Kidney epithelial cell (primary cell): ENCODE results near the gene PCDHGB4. TPM values are rescaled to one million over a fixed set of nuclear protein-coding genes. Genes with fewer than 3 reads are reported as not detected.
"Not testable (repeated sequence)": the region's sequence is repeated elsewhere in the genome, so short reads cannot be mapped to it uniquely, and the experiment has no call there.

ENCODE experiments used
- DNase-seq: peaks from one replicate; pipeline ENCODE4 v3.0.0-alpha.2; 2010; ENCODE audit warnings: low read depth
- H3K27me3 ChIP-seq: 2 replicates; pipeline ENCODE4 v1.6.0; 2011; ENCODE audit warnings: low read length; ENCODE audit not compliant: control insufficient read depth, insufficient read depth
- H3K36me3 ChIP-seq: 2 replicates; pipeline ENCODE4 v1.5.1; 2011; ENCODE audit warnings: low read length; ENCODE audit not compliant: control insufficient read depth, insufficient read depth
- H3K4me3 ChIP-seq: 2 replicates; pipeline ENCODE4 v1.5.1; 2011; ENCODE audit warnings: low read depth, mild to moderate bottlenecking, control low read depth, low read length
- CTCF ChIP-seq: IDR thresholded peaks from 2 replicates; pipeline ENCODE4 v1.5.1; 2011; ENCODE audit warnings: mild to moderate bottlenecking, moderate library complexity, low read length, control low read depth, inconsistent platforms; ENCODE audit not compliant: insufficient read depth, poor library complexity, severe bottlenecking
- total RNA-seq: library from RNA; depleted of rRNA; stranded (reverse); fragments of >200 nt; gene quantifications from 2 replicates; pipeline ENCODE4 v1.2.3, GENCODE V29; 2015

The PCDHGB4 gene
- 6.4 and 9.2 TPM in 2 replicates for total RNA-seq

DNA sequence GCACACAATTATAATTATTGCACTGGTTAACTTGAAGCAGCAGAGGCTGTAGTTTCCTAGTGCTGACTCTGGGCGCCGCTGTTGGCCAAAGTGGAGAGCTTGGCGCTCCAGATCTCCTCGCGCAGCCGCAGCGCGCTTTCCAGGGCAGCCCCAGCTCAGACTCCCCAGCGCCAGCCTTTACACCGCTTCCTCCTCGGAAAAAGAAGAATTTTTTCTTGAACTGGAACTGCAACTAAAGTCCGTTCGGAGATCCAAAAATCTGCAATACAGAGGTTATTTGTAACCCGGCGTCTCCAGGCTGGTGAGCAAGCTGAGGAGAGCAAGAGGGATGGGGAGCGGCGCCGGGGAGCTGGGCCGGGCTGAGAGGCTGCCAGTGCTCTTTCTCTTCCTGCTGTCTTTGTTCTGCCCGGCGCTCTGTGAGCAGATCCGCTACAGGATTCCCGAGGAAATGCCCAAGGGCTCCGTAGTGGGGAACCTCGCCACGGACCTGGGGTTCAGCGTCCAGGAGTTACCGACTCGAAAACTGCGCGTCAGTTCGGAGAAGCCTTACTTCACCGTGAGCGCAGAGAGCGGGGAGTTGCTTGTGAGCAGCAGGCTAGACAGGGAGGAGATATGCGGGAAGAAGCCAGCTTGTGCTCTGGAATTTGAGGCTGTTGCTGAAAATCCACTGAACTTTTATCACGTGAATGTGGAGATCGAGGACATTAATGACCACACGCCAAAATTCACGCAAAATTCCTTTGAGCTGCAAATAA, at the start of gene PCDHGB4:
Gene PCDHGB4, plus strand, starts transcription at position 142 of the 755 bp plus-strand sequence. Its CDS starts 187 bp downstream, at position 329.
- H3K27me3 ChIP-seq: peaks cover 15% of the 10 kb centered on the region
- peak; percentile 40 for TF ChIP-seq CTCF
- H3K36me3 ChIP-seq, DNase-seq: not testable (repeated sequence)
- H3K4me3 ChIP-seq: peak within 1 kb of the TSS; percentile 21

DNA sequence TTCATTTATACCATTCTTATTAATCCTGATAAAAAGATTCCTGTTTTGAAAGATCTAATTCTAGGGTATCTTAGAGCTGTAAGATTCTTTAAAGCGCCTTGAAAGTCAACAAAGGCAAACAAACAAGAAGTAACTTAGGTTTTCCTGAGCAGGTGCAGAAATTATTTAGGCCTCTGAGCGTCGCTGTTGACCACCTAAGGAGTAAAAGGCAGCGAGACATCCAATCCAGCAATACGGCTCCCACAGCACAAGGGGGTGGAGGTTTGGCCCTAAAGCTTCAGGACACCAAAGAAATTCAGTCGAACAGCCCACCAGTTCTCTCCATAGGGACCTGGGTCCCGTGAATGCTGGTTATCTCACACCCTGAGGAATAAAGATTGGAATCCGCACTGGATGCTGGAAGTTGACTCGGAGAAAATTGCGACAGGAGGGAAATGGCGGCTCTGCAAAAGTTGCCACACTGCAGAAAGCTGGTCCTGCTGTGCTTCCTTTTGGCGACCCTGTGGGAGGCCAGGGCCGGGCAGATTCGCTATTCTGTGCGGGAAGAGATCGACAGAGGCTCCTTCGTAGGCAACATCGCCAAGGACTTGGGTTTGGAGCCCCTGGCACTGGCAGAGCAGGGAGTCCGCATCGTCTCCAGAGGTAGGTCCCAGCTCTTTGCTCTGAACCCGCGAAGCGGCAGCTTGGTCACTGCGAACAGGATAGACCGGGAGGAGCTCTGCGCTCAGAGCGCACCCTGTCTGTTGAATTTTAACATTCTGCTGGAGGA, 48.8 kb upstream of the PCDHGB4 start, which contains the start of gene PCDHGA2:
Gene PCDHGA2, plus strand, starts transcription at position 223 of the 769 bp plus-strand sequence.
- DNase-seq: no peak
- peak; percentile 51 for TF ChIP-seq CTCF
- H3K36me3 ChIP-seq: no peaks in the 10 kb centered on the region
- peaks cover 16% of the 10 kb centered on the region for H3K27me3 ChIP-seq
- peak within 1 kb of the TSS; percentile 24 for H3K4me3 ChIP-seq

DNA sequence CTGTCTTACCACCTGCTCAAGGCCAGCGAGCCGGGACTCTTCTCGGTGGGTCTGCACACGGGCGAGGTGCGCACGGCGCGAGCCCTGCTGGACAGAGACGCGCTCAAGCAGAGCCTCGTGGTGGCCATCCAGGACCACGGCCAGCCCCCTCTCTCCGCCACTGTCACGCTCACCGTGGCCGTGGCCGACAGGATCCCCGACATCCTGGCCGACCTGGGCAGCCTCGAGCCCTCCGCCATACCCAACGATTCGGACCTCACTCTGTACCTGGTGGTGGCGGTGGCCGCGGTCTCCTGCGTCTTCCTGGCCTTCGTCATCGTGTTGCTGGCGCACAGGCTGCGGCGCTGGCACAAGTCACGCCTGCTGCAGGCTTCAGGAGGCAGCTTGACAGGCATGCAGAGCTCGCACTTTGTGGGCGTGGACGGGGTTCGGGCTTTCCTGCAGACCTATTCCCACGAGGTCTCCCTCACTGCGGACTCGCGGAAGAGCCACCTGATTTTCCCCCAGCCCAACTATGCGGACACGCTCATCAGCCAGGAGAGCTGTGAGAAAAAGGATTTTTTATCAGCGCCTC, 46.6 kb upstream of the PCDHGB4 start:
- DNase-seq, H3K4me3 ChIP-seq, H3K36me3 ChIP-seq: not testable (repeated sequence)
- peaks cover 18% of the 10 kb centered on the region for H3K27me3 ChIP-seq

DNA sequence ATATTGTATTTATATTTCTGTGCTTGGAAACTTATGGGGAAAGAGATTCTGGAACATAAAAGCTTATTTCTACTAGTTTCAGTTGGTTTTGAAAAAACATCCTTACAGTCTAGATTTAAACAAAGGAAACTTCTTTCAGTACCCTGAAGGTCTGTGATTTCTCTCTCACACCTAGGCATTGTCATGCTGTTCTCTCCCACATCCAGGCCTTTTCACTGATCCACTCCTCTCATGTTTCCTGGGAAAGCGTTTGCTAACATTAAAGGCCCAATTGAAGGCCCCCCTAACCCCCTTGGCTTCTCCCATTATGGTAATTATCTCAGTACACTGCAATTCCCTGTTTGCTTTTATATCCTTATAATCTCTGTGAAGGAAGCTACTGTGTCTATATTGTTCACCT, 44.7 kb upstream of the PCDHGB4 start:
- H3K4me3 ChIP-seq: no peak overlapping the region
- no peak for DNase-seq
- H3K36me3 ChIP-seq: no peaks in the 10 kb centered on the region
- no peak for TF ChIP-seq CTCF
- peaks cover 18% of the 10 kb centered on the region for H3K27me3 ChIP-seq

- Histone ChIP-seq H3K36me3 (no peaks in the 10 kb centered on the region), H3K27me3 (peaks cover 18% of the 10 kb centered on the region), H3K4me3 (peak within 1 kb of the TSS; percentile 7)
- no peak for DNase-seq
- peak; percentile 7 for TF ChIP-seq CTCF
Observed at GRCh38 chr5:141343242-141343952, 44.1 kb upstream of the PCDHGB4 start, which contains the start of gene PCDHGA3. Gene PCDHGA3, plus strand, starts transcription at chr5:141343829. Its CDS starts 205 bp downstream, at chr5:141344034.
